LNCAP (cell line): Measurements from ENCODE around the gene BNC2.

ENCODE experiments used
- TF ChIP-seq, protein P1 (sequence below): fragments of 450-650 bp; IDR thresholded peaks from 2 replicates; pipeline ENCODE4 v1.5.1; 2017; ENCODE audit warnings: mild to moderate bottlenecking

BNC2 gene

DNA sequence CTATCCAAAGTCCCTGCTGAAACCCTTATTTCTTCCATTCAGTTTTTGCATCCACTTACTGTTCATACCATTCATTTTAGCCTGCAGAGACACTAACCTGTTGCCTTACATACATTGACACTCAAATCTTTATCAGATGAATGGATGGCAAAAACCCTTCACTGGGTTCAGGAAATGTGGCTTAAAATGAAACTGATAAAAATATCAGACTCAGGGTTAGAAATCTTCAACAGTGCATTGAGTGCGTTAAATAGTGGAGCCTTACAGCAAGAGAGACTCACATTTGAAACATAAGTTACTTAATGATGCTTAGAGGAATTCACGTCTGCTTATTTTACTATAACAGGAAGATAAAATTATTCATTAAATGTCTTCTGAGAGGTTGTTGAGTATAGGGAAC, 28.0 kb upstream of the BNC2 start:
- TF ChIP-seq, protein P1, sequence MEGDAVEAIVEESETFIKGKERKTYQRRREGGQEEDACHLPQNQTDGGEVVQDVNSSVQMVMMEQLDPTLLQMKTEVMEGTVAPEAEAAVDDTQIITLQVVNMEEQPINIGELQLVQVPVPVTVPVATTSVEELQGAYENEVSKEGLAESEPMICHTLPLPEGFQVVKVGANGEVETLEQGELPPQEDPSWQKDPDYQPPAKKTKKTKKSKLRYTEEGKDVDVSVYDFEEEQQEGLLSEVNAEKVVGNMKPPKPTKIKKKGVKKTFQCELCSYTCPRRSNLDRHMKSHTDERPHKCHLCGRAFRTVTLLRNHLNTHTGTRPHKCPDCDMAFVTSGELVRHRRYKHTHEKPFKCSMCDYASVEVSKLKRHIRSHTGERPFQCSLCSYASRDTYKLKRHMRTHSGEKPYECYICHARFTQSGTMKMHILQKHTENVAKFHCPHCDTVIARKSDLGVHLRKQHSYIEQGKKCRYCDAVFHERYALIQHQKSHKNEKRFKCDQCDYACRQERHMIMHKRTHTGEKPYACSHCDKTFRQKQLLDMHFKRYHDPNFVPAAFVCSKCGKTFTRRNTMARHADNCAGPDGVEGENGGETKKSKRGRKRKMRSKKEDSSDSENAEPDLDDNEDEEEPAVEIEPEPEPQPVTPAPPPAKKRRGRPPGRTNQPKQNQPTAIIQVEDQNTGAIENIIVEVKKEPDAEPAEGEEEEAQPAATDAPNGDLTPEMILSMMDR: no peak

- TF ChIP-seq, protein P1: no peak
Measured at GRCh38 chr9:16888594-16888993, 18.1 kb upstream of the BNC2 start.

- TF ChIP-seq, protein P1: no peak
Measured at GRCh38 chr9:16885931-16886330, 15.5 kb upstream of the BNC2 start.

DNA sequence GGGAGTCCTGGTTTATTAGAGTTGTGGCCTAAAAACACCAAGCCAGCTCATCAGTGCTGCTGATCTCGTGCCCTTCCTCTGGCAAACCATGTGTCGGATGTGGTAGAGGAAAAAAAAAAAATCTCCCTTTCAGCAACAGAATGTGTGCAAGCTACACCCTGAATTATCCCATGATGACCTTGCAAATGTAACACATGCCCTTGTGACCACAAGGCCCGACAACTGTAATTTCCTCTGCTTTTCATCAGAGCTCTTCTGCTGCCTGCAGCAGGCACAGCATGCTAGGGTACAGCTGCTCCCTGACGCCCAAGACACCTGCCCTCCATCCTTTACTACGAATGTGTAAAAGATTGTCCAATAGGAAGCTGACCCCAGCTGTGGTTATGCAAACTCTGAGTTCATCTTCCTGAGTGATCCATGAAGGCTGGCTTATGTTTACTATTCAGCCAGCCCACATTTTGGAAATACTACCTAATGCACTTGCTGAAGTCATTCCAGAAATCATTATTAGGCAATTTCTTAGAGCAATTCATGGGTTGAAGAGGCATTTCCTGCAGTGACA, 14.6 kb upstream of the BNC2 start:
- TF ChIP-seq, protein P1: no peak

DNA sequence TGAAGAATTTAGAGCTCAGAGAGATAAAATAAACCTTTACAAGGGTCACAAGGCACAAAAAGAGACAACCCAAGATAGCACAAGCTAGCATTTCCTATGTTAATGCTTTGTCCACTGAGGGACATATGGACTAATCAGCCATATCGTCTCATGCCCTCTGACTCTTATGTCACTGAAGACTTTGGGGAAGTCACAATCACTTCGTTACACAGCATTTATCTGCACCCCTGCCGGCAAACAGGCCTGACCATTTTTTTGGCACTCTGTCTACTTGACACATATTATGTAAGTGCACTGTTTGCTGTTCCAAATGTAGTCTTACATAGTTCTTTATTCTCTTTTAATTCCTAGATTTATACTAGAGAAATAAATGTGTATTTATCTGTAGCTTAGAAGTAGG, 13.9 kb upstream of the BNC2 start:
- TF ChIP-seq, protein P1: no peak

DNA sequence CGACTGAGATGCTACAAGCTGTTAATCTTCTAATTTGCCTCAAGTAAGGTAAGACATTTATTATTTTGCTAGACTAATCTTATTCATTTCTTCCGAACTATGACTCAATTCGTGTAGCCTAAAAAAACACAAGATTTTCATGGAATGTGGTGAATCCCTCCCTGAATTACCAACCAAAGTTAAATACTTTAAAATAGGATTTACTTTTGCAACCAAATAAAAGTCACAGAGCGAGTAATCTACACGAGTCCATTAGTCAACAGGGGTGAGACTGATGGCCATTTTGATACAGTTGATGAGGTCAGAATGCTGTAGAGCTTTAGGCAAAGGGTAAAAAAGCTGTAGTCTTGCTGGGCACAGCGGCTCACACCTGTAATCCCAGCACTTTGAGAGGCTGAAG, 13.1 kb upstream of the BNC2 start:
- TF ChIP-seq, protein P1: no peak

DNA sequence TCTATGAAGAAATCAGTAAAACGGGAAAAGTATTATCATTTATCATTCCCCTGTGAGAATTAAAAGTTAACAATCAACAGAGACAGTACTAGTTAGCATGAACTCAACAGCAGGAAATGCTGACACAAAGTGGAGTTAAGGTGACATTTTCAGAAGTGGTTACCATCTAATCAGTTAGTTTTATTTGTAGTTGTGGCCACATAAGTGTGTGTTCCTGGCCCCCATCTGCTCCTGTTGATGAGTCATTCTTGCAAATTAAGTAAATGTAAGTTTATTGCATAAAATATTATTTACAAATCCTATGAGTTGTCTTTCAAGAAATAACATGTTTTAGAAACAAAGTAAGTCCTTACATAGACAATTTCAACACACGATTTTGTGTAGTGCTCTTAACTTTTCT, 8.9 kb upstream of the BNC2 start:
- TF ChIP-seq, protein P1: no peak

GRCh38 chr9:16877256-16877655, 6.8 kb upstream of the BNC2 start:
- TF ChIP-seq, protein P1: no peak
